Thoracic aorta (tissue), 2 donors: ENCODE measurements around the gene ASS1. TPM values are rescaled to one million over a fixed set of nuclear protein-coding genes. Genes with fewer than 3 reads are reported as not detected.

Experiments used
- ATAC-seq: fragments of 150-250 bp; one replicate; pipeline ENCODE4 v1.8.0; 2017; ENCODE audit warnings: low read depth; ENCODE audit not compliant: insufficient number of reproducible peaks, low FRiP score
- DNase-seq: peaks from one replicate; pipeline ENCODE4 v3.0.0-alpha.2; 2020; ENCODE audit warnings: low spot score
- H3K27ac ChIP-seq, 2 donors: fragments of 200-600 bp; sonication (generic); 1 replicate in 1 of 2; 2 replicates in 1 of 2; pipeline ENCODE4 v1.5.1; 2016; ENCODE audit warnings: mild to moderate bottlenecking in 2 of 2, moderate library complexity in 2 of 2
- H3K27me3 ChIP-seq: fragments of 200-600 bp; sonication (generic); replicated peaks from 2 replicates; pipeline ENCODE4 v1.6.0; 2016; ENCODE audit warnings: mild to moderate bottlenecking; ENCODE audit not compliant: insufficient read depth
- H3K36me3 ChIP-seq: fragments of 200-600 bp; sonication (generic); one replicate; pipeline ENCODE4 v1.5.1; 2016
- H3K4me1 ChIP-seq, 2 donors: fragments of 200-600 bp; sonication (generic); 1 replicate in 1 of 2; 2 replicates in 1 of 2; pipeline versions ENCODE4 v1.5.1 to v1.6.0; 2016; ENCODE audit warnings: low read depth in 2 of 2, mild to moderate bottlenecking in 1 of 2; ENCODE audit not compliant: control insufficient read depth in 1 of 2
- H3K4me3 ChIP-seq: fragments of 200-600 bp; sonication (generic); 2 replicates; pipeline ENCODE4 v1.5.1; 2016; ENCODE audit warnings: mild to moderate bottlenecking
- H3K9me3 ChIP-seq: fragments of 200-600 bp; sonication (generic); 2 replicates; pipeline ENCODE4 v1.5.1; 2016
- total RNA-seq, 2 donors: library from RNA; depleted of rRNA; stranded (reverse); fragments of >200 nt; gene quantifications; one replicate each; pipeline versions ENCODE4 v1.1.0 to v1.2.3, GENCODE V29; 2016
- TF ChIP-seq, protein P1 (sequence below): fragments of 200-600 bp; sonication (generic); IDR thresholded peaks from one replicate; pipeline ENCODE4 v1.5.1; 2019; ENCODE audit warnings: antibody characterized with exemption

Gene ASS1
- total RNA-seq, 2 donors from 2014 or later, result 65.4 to 81.7 TPM

DNA sequence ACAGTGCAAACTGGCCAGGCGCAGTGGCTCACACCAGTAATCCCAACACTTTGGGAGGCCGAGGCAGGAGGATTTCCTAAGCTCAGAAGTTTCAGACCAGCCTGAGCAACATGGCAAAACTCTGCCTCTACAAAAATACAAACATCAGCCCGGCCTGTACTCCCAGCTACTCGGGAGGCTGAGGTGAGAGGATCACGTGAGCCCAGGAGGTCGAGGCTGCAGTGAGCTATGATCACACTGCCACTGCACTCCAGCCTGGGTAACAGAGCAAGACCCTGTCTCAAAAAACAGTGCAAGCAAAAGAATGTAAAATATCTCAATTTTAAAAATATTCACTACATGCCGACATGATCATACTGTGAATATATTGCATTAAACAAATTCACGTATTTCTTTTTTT is 83.9 kb downstream of the ASS1 start:
- TF ChIP-seq, protein P1, sequence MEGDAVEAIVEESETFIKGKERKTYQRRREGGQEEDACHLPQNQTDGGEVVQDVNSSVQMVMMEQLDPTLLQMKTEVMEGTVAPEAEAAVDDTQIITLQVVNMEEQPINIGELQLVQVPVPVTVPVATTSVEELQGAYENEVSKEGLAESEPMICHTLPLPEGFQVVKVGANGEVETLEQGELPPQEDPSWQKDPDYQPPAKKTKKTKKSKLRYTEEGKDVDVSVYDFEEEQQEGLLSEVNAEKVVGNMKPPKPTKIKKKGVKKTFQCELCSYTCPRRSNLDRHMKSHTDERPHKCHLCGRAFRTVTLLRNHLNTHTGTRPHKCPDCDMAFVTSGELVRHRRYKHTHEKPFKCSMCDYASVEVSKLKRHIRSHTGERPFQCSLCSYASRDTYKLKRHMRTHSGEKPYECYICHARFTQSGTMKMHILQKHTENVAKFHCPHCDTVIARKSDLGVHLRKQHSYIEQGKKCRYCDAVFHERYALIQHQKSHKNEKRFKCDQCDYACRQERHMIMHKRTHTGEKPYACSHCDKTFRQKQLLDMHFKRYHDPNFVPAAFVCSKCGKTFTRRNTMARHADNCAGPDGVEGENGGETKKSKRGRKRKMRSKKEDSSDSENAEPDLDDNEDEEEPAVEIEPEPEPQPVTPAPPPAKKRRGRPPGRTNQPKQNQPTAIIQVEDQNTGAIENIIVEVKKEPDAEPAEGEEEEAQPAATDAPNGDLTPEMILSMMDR, result no peak
- Histone ChIP-seq H3K4me3 (no peak overlapping the region), H3K36me3 (no peaks in the 10 kb centered on the region), H3K4me1 (no peaks in the 10 kb centered on the region), H3K27me3 (no peaks in the 10 kb centered on the region), H3K9me3 (no peaks in the 10 kb centered on the region), H3K27ac (no peak overlapping the region)
- ATAC-seq (no peak), DNase-seq (no peak)

DNA sequence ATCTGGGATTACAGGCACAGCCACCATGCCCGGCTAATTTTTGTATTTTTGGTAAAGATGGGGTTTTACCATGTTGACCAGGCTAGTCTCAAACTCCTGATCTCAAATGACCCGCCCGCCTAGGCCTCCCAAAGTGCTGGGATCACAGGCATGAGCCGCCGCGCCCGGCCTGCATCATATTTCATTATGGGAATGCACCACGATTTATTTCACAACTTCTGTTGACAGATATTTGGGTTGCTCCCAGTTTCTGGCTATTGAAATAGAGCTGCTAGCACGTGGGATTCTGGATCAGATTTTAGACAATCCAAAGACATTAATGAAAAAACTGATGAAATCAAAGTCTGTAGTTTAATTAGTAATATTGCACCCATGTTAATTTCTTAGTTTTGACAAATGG is 86.2 kb downstream of the ASS1 start:
- TF ChIP-seq, protein P1, result no peak
- Histone ChIP-seq H3K36me3 (no peaks in the 10 kb centered on the region), H3K27ac (no peak overlapping the region), H3K9me3 (no peaks in the 10 kb centered on the region), H3K27me3 (peaks cover 8% of the 10 kb centered on the region), H3K4me3 (no peak overlapping the region), H3K4me1 (peaks cover 3 to 6% of the 10 kb centered on the region in 2 donors)
- DNase-seq (no peak), ATAC-seq (no peak)

DNA sequence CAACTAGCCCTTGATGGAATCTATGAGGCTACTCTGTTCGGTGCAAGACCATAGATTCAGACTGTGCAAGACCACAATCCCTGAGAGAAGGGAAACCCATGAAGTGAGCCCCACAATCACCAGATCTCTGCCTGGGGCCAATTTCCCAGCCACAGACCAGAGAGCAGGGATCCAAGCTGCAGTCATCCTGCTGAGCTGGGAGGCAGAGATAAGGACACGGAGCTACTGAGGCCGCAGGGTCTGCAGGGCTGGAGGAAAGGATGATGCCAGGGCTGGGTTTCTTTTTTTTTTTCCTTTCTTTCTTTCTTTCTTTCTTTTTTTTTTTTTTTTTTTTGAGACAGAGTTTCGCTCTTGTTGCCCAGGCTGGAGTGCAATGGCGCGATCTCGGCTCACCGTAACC is 86.9 kb downstream of the ASS1 start:
- peaks cover 8% of the 10 kb centered on the region for H3K27me3 ChIP-seq
- no peak overlapping the region for H3K4me3 ChIP-seq
- no peaks in the 10 kb centered on the region for H3K9me3 ChIP-seq
- no peak overlapping the region for H3K27ac ChIP-seq
- H3K36me3 ChIP-seq, result no peaks in the 10 kb centered on the region
- TF ChIP-seq, protein P1, result no peak
- H3K4me1 ChIP-seq, result peaks cover 3 to 7% of the 10 kb centered on the region in 2 donors
- DNase-seq, result no peak
- ATAC-seq, result no peak

DNA sequence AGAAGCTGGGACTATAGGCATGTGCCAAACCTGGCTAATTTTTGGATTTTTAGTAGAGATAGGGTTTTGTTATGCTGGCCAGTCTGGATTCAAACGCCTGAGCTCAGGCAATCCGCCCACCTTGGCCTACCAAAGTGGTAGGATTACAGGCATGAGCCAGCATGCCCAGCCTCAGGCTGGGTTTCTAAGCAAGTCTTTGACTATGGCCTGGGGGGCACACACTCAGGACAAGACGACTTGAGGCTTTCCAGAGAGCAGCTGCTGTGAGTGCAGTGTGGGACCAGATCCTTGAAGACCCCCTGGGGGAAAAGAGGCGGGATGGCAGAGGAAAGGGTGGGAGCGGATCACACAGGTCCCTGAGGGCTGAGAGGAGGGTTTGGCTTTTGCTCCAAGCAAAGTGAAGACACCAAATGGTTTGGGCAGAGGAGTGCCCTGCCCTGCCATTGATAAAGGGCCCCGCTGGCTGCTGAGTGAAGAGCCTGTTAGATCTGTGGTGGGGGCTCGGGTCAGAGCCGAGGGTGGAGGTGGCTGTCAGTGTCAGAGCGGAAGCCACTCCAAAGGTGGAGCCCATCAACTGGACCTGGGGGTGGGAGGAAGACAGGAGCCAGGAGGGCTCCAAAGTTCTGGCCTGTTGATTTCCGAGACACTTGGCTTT is 87.8 kb downstream of the ASS1 start:
- DNase-seq (no peak), ATAC-seq (no peak)
- H3K9me3 ChIP-seq, result no peaks in the 10 kb centered on the region
- no peak overlapping the region for H3K4me3 ChIP-seq
- no peaks in the 10 kb centered on the region for H3K36me3 ChIP-seq
- peaks cover 3 to 7% of the 10 kb centered on the region in 2 donors for H3K4me1 ChIP-seq
- no peak overlapping the region for H3K27ac ChIP-seq
- TF ChIP-seq, protein P1, result no peak
- peaks cover 8% of the 10 kb centered on the region for H3K27me3 ChIP-seq

DNA sequence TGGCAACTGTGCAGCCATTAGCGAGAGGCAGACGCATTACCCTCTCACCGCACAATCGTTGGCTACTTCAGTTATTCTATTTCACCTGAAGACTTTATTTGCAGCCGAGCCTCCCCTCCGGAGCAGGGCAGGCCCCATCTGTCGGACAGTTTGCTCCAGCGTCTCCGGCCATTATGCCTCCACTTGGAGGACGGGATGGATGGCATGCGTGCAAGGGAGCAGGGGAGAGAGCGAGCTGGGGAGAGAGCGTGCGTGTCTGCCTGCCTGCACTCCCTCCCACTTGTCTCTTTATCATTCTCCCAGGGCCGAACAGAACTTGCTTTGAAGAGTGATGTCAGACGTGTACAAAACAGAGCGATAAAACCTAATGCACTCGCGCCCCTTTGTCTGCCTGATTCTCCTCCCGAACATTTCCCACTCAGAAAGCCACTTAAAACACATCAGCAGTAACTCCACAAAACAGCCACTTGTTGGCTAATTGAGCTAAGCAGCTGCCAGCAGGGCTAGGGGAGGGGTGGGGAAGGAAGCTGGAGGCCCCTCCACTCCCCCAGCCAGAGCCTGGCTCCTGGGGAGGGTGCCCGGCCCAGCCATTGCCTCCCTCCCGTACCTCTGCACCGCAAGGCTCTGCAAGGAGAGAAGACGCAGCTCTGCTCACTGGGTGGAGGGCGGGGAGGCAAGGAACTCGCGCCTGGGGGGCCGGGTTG is 91.2 kb downstream of the ASS1 start:
- Histone ChIP-seq H3K4me1 (peaks cover 3 to 7% of the 10 kb centered on the region in 2 donors), H3K36me3 (no peaks in the 10 kb centered on the region), H3K27ac (no peak overlapping the region), H3K27me3 (peaks cover 8% of the 10 kb centered on the region), H3K9me3 (no peaks in the 10 kb centered on the region), H3K4me3 (peak overlapping the region; percentile 38)
- ATAC-seq (no peak), DNase-seq (no peak)
- TF ChIP-seq, protein P1, result no peak
